Endothelial cell of umbilical vein (primary cell): ENCODE results near the gene CCNG1. TPM values are rescaled to one million over a fixed set of nuclear protein-coding genes. Genes with fewer than 3 reads are reported as not detected.

Source experiments
- BruUV-seq: library from RNA; stranded (reverse); fragments of 400-500 nt; replicated peaks from 2 replicates; lab custom pipeline; 2021; lab: Mats Ljungman, UMichigan
- CTCF ChIA-PET: fragments of 300-600, 350-600 bp; sonication (Branson Sonifier 250); formaldehyde crosslinking; loops from one replicate; lab custom pipeline; 2021; ENCODE audit warnings: antibody characterized with exemption, inconsistent platforms; lab: Charles Lee
- POLR2A ChIA-PET: fragments of 300-600, 350-600 bp; sonication (Branson Sonifier 250); formaldehyde crosslinking; loops from one replicate; lab custom pipeline; 2021; ENCODE audit warnings: antibody characterized with exemption, inconsistent platforms; lab: Charles Lee
- DNase-seq: peaks from one replicate; pipeline ENCODE4 v3.0.0-alpha.2; 2011; ENCODE audit warnings: low read depth, low spot score
- FAIRE-seq: peaks from 2 replicates; lab custom pipeline; 2011; peaks lifted over from hg19 to GRCh38; lab: Jason Lieb, UNC
- H2AFZ ChIP-seq: 2 replicates; pipeline ENCODE4 v1.6.0; 2012; ENCODE audit warnings: low read depth, low read length, control low read depth, inconsistent platforms
- H3K27ac ChIP-seq: 2 replicates; pipeline ENCODE4 v1.5.1; 2011; ENCODE audit warnings: low read depth, mild to moderate bottlenecking, control low read depth, low read length, moderate library complexity; ENCODE audit not compliant: insufficient read depth
- H3K27me3 ChIP-seq, 2 experiments: 2 replicates each; pipeline versions ENCODE4 v1.6.0 to v1.6.1; 2011; ENCODE audit warnings: low read length in 2 of 2, mixed read lengths in 1 of 2; ENCODE audit not compliant: control insufficient read depth in 2 of 2, insufficient read depth in 2 of 2
- H3K36me3 ChIP-seq, 2 experiments: 2 replicates in 1 of 2; 3 replicates in 1 of 2; pipeline ENCODE4 v1.5.1; 2011; ENCODE audit warnings: low read length in 2 of 2, mild to moderate bottlenecking in 1 of 2, moderate library complexity in 1 of 2; ENCODE audit not compliant: control insufficient read depth in 2 of 2, insufficient read depth in 2 of 2; ENCODE audit errors: extremely low read depth in 1 of 2
- H3K4me1 ChIP-seq: 3 replicates; pipeline ENCODE4 v1.5.1; 2011; ENCODE audit warnings: mild to moderate bottlenecking, low read length; ENCODE audit not compliant: control insufficient read depth, insufficient read depth; ENCODE audit errors: extremely low read depth
- H3K4me2 ChIP-seq: 2 replicates; pipeline ENCODE4 v1.6.1; 2011; ENCODE audit warnings: low read length, control low read depth, mixed read lengths; ENCODE audit not compliant: insufficient read depth
- H3K4me3 ChIP-seq, 3 experiments: fragments of 200-600 bp in 1 of 3; sonication (generic), shearing (Covaris generic) in 1 of 3; replicated peaks in 1 of 3; 2 replicates each; pipeline ENCODE4 v1.5.1; 2011 to 2016; ENCODE audit warnings: control low read depth in 3 of 3, low read length in 3 of 3, mild to moderate bottlenecking in 2 of 3, inconsistent platforms in 1 of 3, low read depth in 1 of 3, moderate library complexity in 1 of 3; ENCODE audit not compliant: insufficient read depth in 1 of 3
- H3K79me2 ChIP-seq: 2 replicates; pipeline ENCODE4 v1.6.0; 2012; ENCODE audit warnings: low read length, inconsistent platforms; ENCODE audit not compliant: control insufficient read depth, insufficient read depth
- H3K9ac ChIP-seq: replicated peaks from 2 replicates; pipeline ENCODE3; 2011; ENCODE audit warnings: low read length, control low read depth; ENCODE audit not compliant: insufficient read depth; ENCODE audit errors: extremely low read depth
- H3K9me1 ChIP-seq: replicated peaks from 3 replicates; pipeline ENCODE4 v1.6.0; 2011; ENCODE audit warnings: mild to moderate bottlenecking, low read length; ENCODE audit not compliant: control insufficient read depth, insufficient read depth; ENCODE audit errors: extremely low read depth
- H3K9me3 ChIP-seq: replicated peaks from 2 replicates; pipeline ENCODE4 v1.5.1; 2012; ENCODE audit warnings: low read length, inconsistent platforms; ENCODE audit not compliant: control insufficient read depth, insufficient read depth
- H4K20me1 ChIP-seq: replicated peaks from 2 replicates; pipeline ENCODE3; 2011; ENCODE audit warnings: mild to moderate bottlenecking, low read length; ENCODE audit not compliant: control insufficient read depth, insufficient read depth; ENCODE audit errors: extremely low read depth
- EZH2 ChIP-seq: IDR thresholded peaks from 2 replicates; pipeline ENCODE4 v1.6.1; 2012; ENCODE audit warnings: borderline replicate concordance, low read depth, mild to moderate bottlenecking, moderate library complexity, low read length, inconsistent platforms; ENCODE audit not compliant: severe bottlenecking
- FOS ChIP-seq: IDR thresholded peaks from 2 replicates; pipeline ENCODE4 v1.6.1; 2011; ENCODE audit warnings: mild to moderate bottlenecking, low read length, moderate library complexity, borderline replicate concordance; ENCODE audit not compliant: insufficient read depth
- JUN ChIP-seq: IDR thresholded peaks from 2 replicates; pipeline ENCODE4 v1.6.1; 2011; ENCODE audit warnings: borderline replicate concordance, low read depth; ENCODE audit not compliant: insufficient read length, insufficient read depth
- POLR2A ChIP-seq: IDR thresholded peaks from 2 replicates; pipeline ENCODE4 v1.6.1; 2012; ENCODE audit warnings: low read depth, mild to moderate bottlenecking, control low read depth, low read length
- dilution Hi-C: fragments of 300-500 bp; cut with MboI; formaldehyde crosslinking; loops from one replicate; pipeline ENCODE4 v1.15.0; 2019; ENCODE audit warnings: low sequenced_read_pairs; ENCODE audit not compliant: extremely low pct_ligation_motif_present
- intact Hi-C: fragments of 100-400 bp; cut with micrococcal nuclease; formaldehyde crosslinking; loops from one replicate; pipeline ENCODE4 v1.10.0; 2022
- polyA plus RNA-seq, 4 experiments: library from polyadenylated mRNA; depleted of rRNA in 3 of 4; stranded (reverse) in 3 of 4; unstranded in 1 of 4; fragments of >200 nt; gene quantifications; 2 replicates each; pipeline versions ENCODE4 v1.2.1 to v1.2.3, GENCODE V29; 2011 to 2012; ENCODE audit warnings: missing spikeins in 1 of 4
- total RNA-seq: library from RNA; stranded (reverse); gene quantifications from 2 replicates; pipeline ENCODE4 v1.2.3, GENCODE V29; 2021
- TF ChIP-seq, protein P1 (sequence below): IDR thresholded peaks from 2 replicates; pipeline ENCODE4 v1.6.1; 2011; ENCODE audit not compliant: insufficient read depth, insufficient read length
- TF ChIP-seq, protein P2 (sequence below), 2 donors: IDR thresholded peaks; 1 replicate in 1 of 2; 2 replicates in 1 of 2; pipeline ENCODE4 v1.5.1; 2011; ENCODE audit warnings: low read length in 2 of 2, mild to moderate bottlenecking in 2 of 2, moderate library complexity in 2 of 2, control low read depth in 1 of 2, inconsistent platforms in 1 of 2, low read depth in 1 of 2; ENCODE audit not compliant: insufficient read depth in 1 of 2; ENCODE audit errors: extremely low read depth in 1 of 2

The CCNG1 gene
- total and polyA plus RNA-seq, 2 donors (not counting 3 experiments of a cell fraction or from before 2014, with no cell fraction given), result 47.2 to 186 TPM

DNA sequence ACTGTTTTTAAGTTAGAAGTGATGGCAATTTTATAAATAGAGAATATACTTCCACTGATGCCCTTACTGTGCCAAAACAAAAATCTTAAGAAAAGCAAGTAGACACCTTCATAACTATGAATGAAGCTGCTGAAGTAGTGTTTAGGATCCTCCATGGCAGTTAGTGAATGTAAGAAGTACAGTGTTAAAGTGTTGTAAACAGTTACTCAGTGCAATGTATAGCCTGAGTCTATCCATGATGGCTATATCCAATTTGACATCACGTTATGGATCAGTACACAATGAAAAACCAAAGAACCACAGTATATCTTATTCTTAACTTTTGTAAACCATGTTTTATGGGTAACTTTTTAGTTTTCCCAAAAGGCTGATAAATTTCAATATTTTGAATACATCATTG is 7.1 kb downstream of the CCNG1 start:
- H3K9ac ChIP-seq, result no peak overlapping the region
- peaks cover 2% of the 10 kb centered on the region for H4K20me1 ChIP-seq
- peaks cover 7% of the 10 kb centered on the region for H3K4me1 ChIP-seq
- no peaks in the 10 kb centered on the region for H3K27me3 ChIP-seq
- dilution Hi-C loops (no loop called here), intact Hi-C loops (no loop called here)
- H3K36me3 ChIP-seq, result peaks cover 17 to 54% of the 10 kb centered on the region in 2 experiments
- no peaks in the 10 kb centered on the region for H3K9me3 ChIP-seq
- no peak overlapping the region for H3K4me3 ChIP-seq
- no peak for FAIRE-seq
- POLR2A ChIA-PET, result interaction anchor here (0.9 kb wide), 1 partner anchor 64 kb away, joined by 3 read pairs; no protein-coding TSS in a partner anchor
- no peak for TF ChIP-seq EZH2
- no peak for TF ChIP-seq FOS
- TF ChIP-seq JUN, result no peak
- TF ChIP-seq, protein P1, sequence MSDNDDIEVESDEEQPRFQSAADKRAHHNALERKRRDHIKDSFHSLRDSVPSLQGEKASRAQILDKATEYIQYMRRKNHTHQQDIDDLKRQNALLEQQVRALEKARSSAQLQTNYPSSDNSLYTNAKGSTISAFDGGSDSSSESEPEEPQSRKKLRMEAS, result no peak
- no peak for TF ChIP-seq POLR2A
- TF ChIP-seq, protein P2, sequence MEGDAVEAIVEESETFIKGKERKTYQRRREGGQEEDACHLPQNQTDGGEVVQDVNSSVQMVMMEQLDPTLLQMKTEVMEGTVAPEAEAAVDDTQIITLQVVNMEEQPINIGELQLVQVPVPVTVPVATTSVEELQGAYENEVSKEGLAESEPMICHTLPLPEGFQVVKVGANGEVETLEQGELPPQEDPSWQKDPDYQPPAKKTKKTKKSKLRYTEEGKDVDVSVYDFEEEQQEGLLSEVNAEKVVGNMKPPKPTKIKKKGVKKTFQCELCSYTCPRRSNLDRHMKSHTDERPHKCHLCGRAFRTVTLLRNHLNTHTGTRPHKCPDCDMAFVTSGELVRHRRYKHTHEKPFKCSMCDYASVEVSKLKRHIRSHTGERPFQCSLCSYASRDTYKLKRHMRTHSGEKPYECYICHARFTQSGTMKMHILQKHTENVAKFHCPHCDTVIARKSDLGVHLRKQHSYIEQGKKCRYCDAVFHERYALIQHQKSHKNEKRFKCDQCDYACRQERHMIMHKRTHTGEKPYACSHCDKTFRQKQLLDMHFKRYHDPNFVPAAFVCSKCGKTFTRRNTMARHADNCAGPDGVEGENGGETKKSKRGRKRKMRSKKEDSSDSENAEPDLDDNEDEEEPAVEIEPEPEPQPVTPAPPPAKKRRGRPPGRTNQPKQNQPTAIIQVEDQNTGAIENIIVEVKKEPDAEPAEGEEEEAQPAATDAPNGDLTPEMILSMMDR (IDR thresholded peaks at IDR 0.05; ENCODE audit: extremely low read depth in 1 of 2, insufficient read depth in 1 of 2, low read depth in 1 of 2, low read length in 2 of 2), result no peak
- H3K9me1 ChIP-seq, result no peaks in the 10 kb centered on the region
- no peak overlapping the region for H3K27ac ChIP-seq
- no peak for DNase-seq
- CTCF ChIA-PET, result no interaction called here
- H2AFZ ChIP-seq, result no peak overlapping the region
- no peak overlapping the region for H3K4me2 ChIP-seq
- no TSS peak for BruUV-seq
- H3K79me2 ChIP-seq, result peaks cover 21% of the 10 kb centered on the region
